ENCODE data around the gene GAS2L3. TPM values are rescaled to one million over a fixed set of nuclear protein-coding genes. Genes with fewer than 3 reads are reported as not detected.

GAS2L3 gene
- under 1 TPM in 2 of 5 donors, not detected in 3; 0.09 to 0.16 TPM for total RNA-seq
- total RNA-seq (2013): 0.11 TPM
- 0 to 6.5 (median 0.15) reads per million in 29 experiments for total RNA-seq

GRCh38 chr12:100573292-100574186 is at the start of gene GAS2L3:
Gene GAS2L3 (plus strand): TSS chr12:100573684. CDS start chr12:100594905, 21,221 bp downstream.
- Histone ChIP-seq H3K27ac (ENCODE audit: low read length) (no peak within 1 kb of the TSS), H3K4me1 (ENCODE audit: control insufficient read depth in 1 of 2, extremely low read depth in 1 of 2, insufficient read depth in 2 of 2, low read length in 2 of 2) (peaks cover 2 to 16% of the 10 kb centered on the region in 2 experiments), H3K27me3 (replicated peaks in 1 of 2; ENCODE audit: control insufficient read depth in 2 of 2, extremely low read depth in 1 of 2, insufficient read depth in 2 of 2, low read length in 1 of 2) (peaks cover 0 to 20% of the 10 kb centered on the region in 2 experiments), H3K4me3 (ENCODE audit: control insufficient read depth in 1 of 2, extremely low read depth in 1 of 2, low read length in 1 of 2) (peak within 1 kb of the TSS; percentile 63 to 81), H3K36me3 (ENCODE audit: control insufficient read depth in 2 of 2, extremely low read depth in 1 of 2, insufficient read depth in 1 of 2, low read length in 1 of 2) (no peaks in the 10 kb centered on the region), H3K9me3 (no peaks in the 10 kb centered on the region)
- WGBS (ENCODE audit: insufficient coverage): 4% methylated on average over 64 of the region's 70 CpGs
- Mint-ChIP-seq H3K27ac (no peak within 1 kb of the TSS), H3K4me1 (peaks cover 10 to 18% (median 17%) of the 10 kb centered on the region in 3 donors), H3K27me3 (peaks cover 14 to 24% of the 10 kb centered on the region in 2 donors), H3K36me3 (no peaks in the 10 kb centered on the region), H3K4me3 (peak within 1 kb of the TSS; percentile 86 to 91 (median 87)), H3K9me3 (no peaks in the 10 kb centered on the region)
- peak in 29 of 35 experiments; percentile 1 to 52 (median 17) for DNase-seq
- peak; percentile 81 to 91 (median 85) for ATAC-seq (replicated peaks in 1 of 4)
- CTCF ChIA-PET: interaction anchor here in 1 of 2 donors (0.5 kb wide), 1 partner anchor 1922 kb away, joined by 3 read pairs; no protein-coding TSS in a partner anchor
- POLR2A ChIA-PET: no interaction called here

GRCh38 chr12:100528034-100528433 is 45.5 kb upstream of the GAS2L3 start:
- Mint-ChIP-seq H3K4me3 (no peak overlapping the region), H3K36me3 (no peaks in the 10 kb centered on the region), H3K27me3 (peaks cover 18 to 20% of the 10 kb centered on the region in 2 donors), H3K27ac (no peak overlapping the region), H3K9me3 (no peaks in the 10 kb centered on the region), H3K4me1 (no peaks in the 10 kb centered on the region)
- H3K27me3 ChIP-seq (replicated peaks in 1 of 2; ENCODE audit: control insufficient read depth in 2 of 2, extremely low read depth in 1 of 2, insufficient read depth in 2 of 2, low read length in 1 of 2): peaks cover 0 to 2% of the 10 kb centered on the region in 2 experiments
- POLR2A ChIA-PET: no interaction called here
- CTCF ChIA-PET: no interaction called here
- H3K27ac ChIP-seq (ENCODE audit: low read length): no peak overlapping the region
- ATAC-seq (replicated peaks in 1 of 4): no peak
- H3K4me1 ChIP-seq (ENCODE audit: control insufficient read depth in 1 of 2, extremely low read depth in 1 of 2, insufficient read depth in 2 of 2, low read length in 2 of 2): no peaks in the 10 kb centered on the region
- H3K36me3 ChIP-seq (ENCODE audit: control insufficient read depth in 2 of 2, extremely low read depth in 1 of 2, insufficient read depth in 1 of 2, low read length in 1 of 2): no peaks in the 10 kb centered on the region
- DNase-seq: no peak
- no peaks in the 10 kb centered on the region for H3K9me3 ChIP-seq
- no peak overlapping the region for H3K4me3 ChIP-seq (ENCODE audit: control insufficient read depth in 1 of 2, extremely low read depth in 1 of 2, low read length in 1 of 2)
- WGBS (ENCODE audit: insufficient coverage): 75% methylated on average over 2 of the region's 3 CpGs

GRCh38 chr12:100528471-100529127 is 44.9 kb upstream of the GAS2L3 start:
- Histone ChIP-seq H3K27ac (ENCODE audit: low read length) (no peak overlapping the region), H3K9me3 (no peaks in the 10 kb centered on the region), H3K27me3 (replicated peaks in 1 of 2; ENCODE audit: control insufficient read depth in 2 of 2, extremely low read depth in 1 of 2, insufficient read depth in 2 of 2, low read length in 1 of 2) (peaks cover 0 to 2% of the 10 kb centered on the region in 2 experiments), H3K4me3 (ENCODE audit: control insufficient read depth in 1 of 2, extremely low read depth in 1 of 2, low read length in 1 of 2) (no peak overlapping the region), H3K4me1 (ENCODE audit: control insufficient read depth in 1 of 2, extremely low read depth in 1 of 2, insufficient read depth in 2 of 2, low read length in 2 of 2) (no peaks in the 10 kb centered on the region), H3K36me3 (ENCODE audit: control insufficient read depth in 2 of 2, extremely low read depth in 1 of 2, insufficient read depth in 1 of 2, low read length in 1 of 2) (no peaks in the 10 kb centered on the region)
- peaks cover 16 to 22% of the 10 kb centered on the region in 2 donors for H3K27me3 Mint-ChIP-seq
- no peak overlapping the region for H3K4me3 Mint-ChIP-seq
- ATAC-seq (replicated peaks in 1 of 4): no peak
- no peaks in the 10 kb centered on the region for H3K4me1 Mint-ChIP-seq
- DNase-seq: no peak
- H3K9me3 Mint-ChIP-seq: no peaks in the 10 kb centered on the region
- POLR2A ChIA-PET: no interaction called here
- no CpG with 5 or more reads among the region's 1 CpG for WGBS (ENCODE audit: insufficient coverage)
- H3K36me3 Mint-ChIP-seq: no peaks in the 10 kb centered on the region
- no peak overlapping the region for H3K27ac Mint-ChIP-seq
- CTCF ChIA-PET: no interaction called here

- Mint-ChIP-seq H3K4me1 (no peaks in the 10 kb centered on the region), H3K4me3 (no peak overlapping the region), H3K9me3 (no peaks in the 10 kb centered on the region), H3K27ac (no peak overlapping the region), H3K36me3 (no peaks in the 10 kb centered on the region), H3K27me3 (peaks cover 13 to 23% of the 10 kb centered on the region in 2 donors)
- no CpG with 5 or more reads among the region's 2 CpGs for WGBS (ENCODE audit: insufficient coverage)
- Histone ChIP-seq H3K27ac (ENCODE audit: low read length) (no peak overlapping the region), H3K9me3 (no peaks in the 10 kb centered on the region), H3K27me3 (replicated peaks in 1 of 2; ENCODE audit: control insufficient read depth in 2 of 2, extremely low read depth in 1 of 2, insufficient read depth in 2 of 2, low read length in 1 of 2) (peaks cover 0 to 2% of the 10 kb centered on the region in 2 experiments), H3K4me3 (ENCODE audit: control insufficient read depth in 1 of 2, extremely low read depth in 1 of 2, low read length in 1 of 2) (no peak overlapping the region), H3K36me3 (ENCODE audit: control insufficient read depth in 2 of 2, extremely low read depth in 1 of 2, insufficient read depth in 1 of 2, low read length in 1 of 2) (no peaks in the 10 kb centered on the region), H3K4me1 (ENCODE audit: control insufficient read depth in 1 of 2, extremely low read depth in 1 of 2, insufficient read depth in 2 of 2, low read length in 2 of 2) (no peaks in the 10 kb centered on the region)
- DNase-seq (no peak), ATAC-seq (replicated peaks in 1 of 4) (no peak)
- ChIA-PET CTCF (no interaction called here), POLR2A (no interaction called here)
These were observed 43.6 kb upstream of the GAS2L3 start for GRCh38 chr12:100529756-100530350.

- ChIA-PET CTCF (no interaction called here), POLR2A (no interaction called here)
- ATAC-seq (replicated peaks in 1 of 4) (no peak), DNase-seq (no peak)
- Mint-ChIP-seq H3K36me3 (no peaks in the 10 kb centered on the region), H3K4me1 (no peaks in the 10 kb centered on the region), H3K9me3 (no peaks in the 10 kb centered on the region), H3K4me3 (no peak overlapping the region), H3K27me3 (peaks cover 10 to 28% of the 10 kb centered on the region in 2 donors), H3K27ac (no peak overlapping the region)
- H3K4me1 ChIP-seq (ENCODE audit: control insufficient read depth in 1 of 2, extremely low read depth in 1 of 2, insufficient read depth in 2 of 2, low read length in 2 of 2): no peaks in the 10 kb centered on the region
- H3K27me3 ChIP-seq (replicated peaks in 1 of 2; ENCODE audit: control insufficient read depth in 2 of 2, extremely low read depth in 1 of 2, insufficient read depth in 2 of 2, low read length in 1 of 2): peaks cover 0 to 2% of the 10 kb centered on the region in 2 experiments
- no peak overlapping the region for H3K27ac ChIP-seq (ENCODE audit: low read length)
- no CpG with 5 or more reads among the region's 3 CpGs for WGBS (ENCODE audit: insufficient coverage)
- no peak overlapping the region for H3K4me3 ChIP-seq (ENCODE audit: control insufficient read depth in 1 of 2, extremely low read depth in 1 of 2, low read length in 1 of 2)
- H3K36me3 ChIP-seq (ENCODE audit: control insufficient read depth in 2 of 2, extremely low read depth in 1 of 2, insufficient read depth in 1 of 2, low read length in 1 of 2): no peaks in the 10 kb centered on the region
- no peaks in the 10 kb centered on the region for H3K9me3 ChIP-seq
These were observed 40.1 kb upstream of the GAS2L3 start for GRCh38 chr12:100533376-100533775.

- Histone ChIP-seq H3K27me3 (replicated peaks in 1 of 2; ENCODE audit: control insufficient read depth in 2 of 2, extremely low read depth in 1 of 2, insufficient read depth in 2 of 2, low read length in 1 of 2) (peaks cover 0 to 2% of the 10 kb centered on the region in 2 experiments), H3K27ac (ENCODE audit: low read length) (no peak overlapping the region), H3K4me1 (ENCODE audit: control insufficient read depth in 1 of 2, extremely low read depth in 1 of 2, insufficient read depth in 2 of 2, low read length in 2 of 2) (no peaks in the 10 kb centered on the region), H3K36me3 (ENCODE audit: control insufficient read depth in 2 of 2, extremely low read depth in 1 of 2, insufficient read depth in 1 of 2, low read length in 1 of 2) (no peaks in the 10 kb centered on the region), H3K9me3 (no peaks in the 10 kb centered on the region), H3K4me3 (ENCODE audit: control insufficient read depth in 1 of 2, extremely low read depth in 1 of 2, low read length in 1 of 2) (no peak overlapping the region)
- DNase-seq: no peak
- H3K4me1 Mint-ChIP-seq: no peaks in the 10 kb centered on the region
- POLR2A ChIA-PET: no interaction called here
- no peak overlapping the region for H3K4me3 Mint-ChIP-seq
- CTCF ChIA-PET: no interaction called here
- no peaks in the 10 kb centered on the region for H3K36me3 Mint-ChIP-seq
- WGBS (ENCODE audit: insufficient coverage): 86% methylated on average over 5 of the region's 6 CpGs
- no peaks in the 10 kb centered on the region for H3K9me3 Mint-ChIP-seq
- no peak for ATAC-seq (replicated peaks in 1 of 4)
- H3K27me3 Mint-ChIP-seq: peaks cover 11 to 21% of the 10 kb centered on the region in 2 donors
- H3K27ac Mint-ChIP-seq: no peak overlapping the region
These were observed 38.8 kb upstream of the GAS2L3 start for GRCh38 chr12:100534625-100535227.

All from T-cell (primary cell).